Hepatocyte (in vitro differentiated cells): ENCODE results near the gene POLD2. TPM values are rescaled to one million over a fixed set of nuclear protein-coding genes. Genes with fewer than 3 reads are reported as not detected.
A peak's percentile ranks its signal among the peaks of the same experiment; 100 is the strongest.

ENCODE experiments used
- DNase-seq: peaks from one replicate; pipeline ENCODE4 v3.0.0-alpha.2; 2016; ENCODE audit warnings: low spot score
- H2AFZ ChIP-seq: fragments of 200-600 bp; sonication (generic); 2 replicates; pipeline ENCODE4 v1.6.0; 2016; ENCODE audit warnings: antibody characterized with exemption, mild to moderate bottlenecking
- H3K27ac ChIP-seq: fragments of 200-600 bp; sonication (generic); 2 replicates; pipeline ENCODE4 v1.5.1; 2016; ENCODE audit warnings: mild to moderate bottlenecking
- H3K27me3 ChIP-seq: fragments of 200-600 bp; sonication (generic); 2 replicates; pipeline ENCODE4 v1.6.1; 2016
- H3K36me3 ChIP-seq: fragments of 200-600 bp; sonication (generic); replicated peaks from 2 replicates; pipeline ENCODE4 v1.5.1; 2016; ENCODE audit warnings: low read depth; ENCODE audit not compliant: insufficient read depth
- H3K4me1 ChIP-seq: fragments of 200-600 bp; sonication (generic); 2 replicates; pipeline ENCODE4 v1.5.1; 2016; ENCODE audit warnings: mild to moderate bottlenecking, moderate library complexity; ENCODE audit not compliant: insufficient read depth
- H3K4me2 ChIP-seq: fragments of 200-600 bp; sonication (generic); 2 replicates; pipeline ENCODE4 v1.6.0; 2016
- H3K4me3 ChIP-seq: fragments of 200-600 bp; sonication (generic); 2 replicates; pipeline ENCODE4 v1.5.1; 2016; ENCODE audit warnings: mild to moderate bottlenecking
- H3K79me2 ChIP-seq: fragments of 200-600 bp; sonication (generic); 2 replicates; pipeline ENCODE4 v1.6.0; 2017; ENCODE audit warnings: mild to moderate bottlenecking
- H3K9me2 ChIP-seq: fragments of 200-600 bp; sonication (generic); replicated peaks from 2 replicates; pipeline ENCODE4 v1.6.0; 2017; ENCODE audit warnings: mild to moderate bottlenecking; ENCODE audit not compliant: insufficient read depth
- H3K9me3 ChIP-seq: fragments of 200-600 bp; sonication (generic); 2 replicates; pipeline ENCODE4 v1.5.1; 2016; ENCODE audit warnings: low read depth, mild to moderate bottlenecking
- H4K20me1 ChIP-seq: fragments of 200-600 bp; sonication (generic); 2 replicates; pipeline ENCODE4 v1.6.0; 2016; ENCODE audit warnings: mild to moderate bottlenecking; ENCODE audit not compliant: insufficient read depth, poor library complexity, severe bottlenecking
- EZH2 ChIP-seq: fragments of 200-600 bp; sonication (generic); IDR thresholded peaks from 2 replicates; pipeline ENCODE4 v1.6.1; 2016; ENCODE audit warnings: antibody characterized with exemption, mild to moderate bottlenecking, borderline replicate concordance
- EZH2phosphoT487 ChIP-seq: fragments of 200-600 bp; sonication (generic); IDR thresholded peaks from one replicate; pipeline ENCODE4 v1.6.1; 2018; ENCODE audit warnings: antibody characterized with exemption, mild to moderate bottlenecking, low read depth, moderate library complexity; ENCODE audit not compliant: unreplicated experiment, severe bottlenecking
- WGBS: methylation state at CpG from one replicate; pipeline ENCODE4 v1.1.6; 2016; ENCODE audit warnings: low lambda C conversion rate; ENCODE audit errors: missing lambda C conversion rate; 5-methylcytosine and 5-hydroxymethylcytosine counted together
- polyA plus RNA-seq: library from polyadenylated mRNA; unstranded; fragments of >200 nt; fragmentation: Nextera tagmentation; extraction: Ambion mirVana; gene quantifications from 2 replicates; pipeline ENCODE4 v1.2.1, GENCODE V29; 2016
- total RNA-seq: library from RNA; depleted of rRNA; stranded (reverse); fragments of >200 nt; gene quantifications from 2 replicates; pipeline ENCODE4 v1.2.3, GENCODE V29; 2014
- TF ChIP-seq, protein P1 (sequence below): fragments of 200-600 bp; sonication (generic); IDR thresholded peaks from 2 replicates; pipeline ENCODE4 v1.5.1; 2016; ENCODE audit warnings: antibody characterized with exemption, mild to moderate bottlenecking; ENCODE audit not compliant: poor library complexity

Gene POLD2
- total and polyA plus RNA-seq, 2 experiments from 2014 or later = 59.9 to 110 TPM

DNA sequence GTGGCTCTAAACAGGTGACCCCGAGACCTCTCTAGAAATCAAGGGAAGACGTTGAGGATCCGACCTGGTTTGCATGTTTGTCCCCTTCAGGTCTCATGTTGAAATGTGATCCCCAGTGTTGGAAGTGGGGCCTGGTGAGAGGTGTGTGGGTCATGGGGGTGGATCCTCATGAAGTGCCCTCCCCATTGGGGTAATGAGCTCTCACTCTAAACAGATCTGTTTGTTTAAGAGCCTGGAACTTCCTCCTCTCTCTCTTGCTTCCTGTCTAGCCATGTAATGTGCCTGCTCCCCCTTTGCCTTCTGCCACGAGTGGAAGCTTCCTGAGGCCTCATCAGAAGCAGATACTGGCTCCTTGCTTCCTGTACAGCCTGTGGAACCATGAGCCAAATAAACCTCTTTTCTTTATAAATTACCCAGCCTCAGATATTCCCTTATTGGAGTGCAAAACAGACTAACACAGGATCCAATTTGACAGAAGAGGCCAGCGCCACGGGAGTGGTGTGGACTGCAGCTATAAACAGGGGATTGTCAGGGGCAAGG lies 30.2 kb downstream of the POLD2 start:
- Histone ChIP-seq H3K4me1 (peaks cover 8% of the 10 kb centered on the region), H3K27me3 (no peaks in the 10 kb centered on the region), H3K4me2 (no peak overlapping the region), H3K9me3 (no peaks in the 10 kb centered on the region), H3K4me3 (no peak overlapping the region), H3K79me2 (no peaks in the 10 kb centered on the region), H3K27ac (no peak overlapping the region), H2AFZ (no peak overlapping the region), H4K20me1 (no peaks in the 10 kb centered on the region), H3K9me2 (no peaks in the 10 kb centered on the region), H3K36me3 (no peaks in the 10 kb centered on the region)
- WGBS = 81% methylated on average over 6 of the region's 6 CpGs
- no peak for DNase-seq
- TF ChIP-seq, protein P1, sequence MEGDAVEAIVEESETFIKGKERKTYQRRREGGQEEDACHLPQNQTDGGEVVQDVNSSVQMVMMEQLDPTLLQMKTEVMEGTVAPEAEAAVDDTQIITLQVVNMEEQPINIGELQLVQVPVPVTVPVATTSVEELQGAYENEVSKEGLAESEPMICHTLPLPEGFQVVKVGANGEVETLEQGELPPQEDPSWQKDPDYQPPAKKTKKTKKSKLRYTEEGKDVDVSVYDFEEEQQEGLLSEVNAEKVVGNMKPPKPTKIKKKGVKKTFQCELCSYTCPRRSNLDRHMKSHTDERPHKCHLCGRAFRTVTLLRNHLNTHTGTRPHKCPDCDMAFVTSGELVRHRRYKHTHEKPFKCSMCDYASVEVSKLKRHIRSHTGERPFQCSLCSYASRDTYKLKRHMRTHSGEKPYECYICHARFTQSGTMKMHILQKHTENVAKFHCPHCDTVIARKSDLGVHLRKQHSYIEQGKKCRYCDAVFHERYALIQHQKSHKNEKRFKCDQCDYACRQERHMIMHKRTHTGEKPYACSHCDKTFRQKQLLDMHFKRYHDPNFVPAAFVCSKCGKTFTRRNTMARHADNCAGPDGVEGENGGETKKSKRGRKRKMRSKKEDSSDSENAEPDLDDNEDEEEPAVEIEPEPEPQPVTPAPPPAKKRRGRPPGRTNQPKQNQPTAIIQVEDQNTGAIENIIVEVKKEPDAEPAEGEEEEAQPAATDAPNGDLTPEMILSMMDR = no peak
- TF ChIP-seq EZH2phosphoT487 (no peak), EZH2 (no peak)

DNA sequence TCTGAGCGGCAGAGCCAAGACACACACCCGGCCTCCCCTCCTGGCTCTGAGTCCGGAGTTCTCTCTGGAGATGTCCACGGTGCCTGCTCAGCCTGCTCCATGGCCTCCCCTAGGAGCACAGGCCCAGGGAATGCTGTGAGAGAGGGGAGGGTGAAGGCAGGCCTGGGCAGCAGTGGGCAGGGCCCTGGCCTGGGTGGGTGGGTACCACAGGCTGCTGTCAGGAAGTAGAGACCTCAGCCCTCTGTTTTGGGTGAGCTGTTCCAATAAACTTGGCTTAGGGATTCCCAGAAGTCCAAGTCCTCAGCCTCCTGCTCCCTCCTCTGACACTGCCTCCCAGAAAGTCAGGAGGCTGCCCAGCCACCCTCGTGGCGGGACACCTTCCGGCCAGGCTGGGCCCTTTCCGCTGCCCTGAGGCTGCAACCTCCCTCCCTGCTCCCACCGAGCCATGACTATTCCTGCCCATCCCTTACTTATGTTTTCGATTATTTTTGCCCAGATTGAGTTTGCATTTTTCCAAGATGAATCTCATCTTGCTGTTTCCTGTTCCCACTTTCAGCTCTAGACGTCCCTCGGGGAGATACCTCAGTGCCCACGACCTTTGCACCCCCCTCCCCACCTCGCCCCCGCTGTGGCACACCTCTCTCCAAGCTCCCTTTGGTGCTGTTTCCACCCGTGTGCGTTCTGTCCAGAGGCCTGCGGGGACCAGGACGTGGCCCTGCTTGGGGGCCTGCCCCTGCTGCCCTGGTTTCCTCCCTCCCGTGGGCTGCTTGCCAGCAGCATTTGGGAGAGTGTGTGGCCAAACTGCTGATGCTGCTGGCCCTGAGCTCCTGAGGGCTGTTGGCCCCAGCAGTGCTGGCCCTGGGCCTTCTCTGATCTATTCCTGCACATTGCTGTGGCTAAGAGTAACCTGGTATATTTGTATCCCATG lies 35.2 kb downstream of the POLD2 start:
- Histone ChIP-seq H3K4me1 (peaks cover 4% of the 10 kb centered on the region), H3K4me3 (no peak overlapping the region), H3K9me2 (no peaks in the 10 kb centered on the region), H3K27me3 (no peaks in the 10 kb centered on the region), H3K36me3 (no peaks in the 10 kb centered on the region), H3K27ac (peak overlapping the region; percentile 37), H3K79me2 (no peaks in the 10 kb centered on the region), H3K4me2 (no peak overlapping the region), H3K9me3 (no peaks in the 10 kb centered on the region), H4K20me1 (no peaks in the 10 kb centered on the region), H2AFZ (no peak overlapping the region)
- no peak for TF ChIP-seq EZH2phosphoT487
- no peak for TF ChIP-seq EZH2
- TF ChIP-seq, protein P1 = no peak
- WGBS = 63% methylated on average over 16 of the region's 20 CpGs
- no peak for DNase-seq

DNA sequence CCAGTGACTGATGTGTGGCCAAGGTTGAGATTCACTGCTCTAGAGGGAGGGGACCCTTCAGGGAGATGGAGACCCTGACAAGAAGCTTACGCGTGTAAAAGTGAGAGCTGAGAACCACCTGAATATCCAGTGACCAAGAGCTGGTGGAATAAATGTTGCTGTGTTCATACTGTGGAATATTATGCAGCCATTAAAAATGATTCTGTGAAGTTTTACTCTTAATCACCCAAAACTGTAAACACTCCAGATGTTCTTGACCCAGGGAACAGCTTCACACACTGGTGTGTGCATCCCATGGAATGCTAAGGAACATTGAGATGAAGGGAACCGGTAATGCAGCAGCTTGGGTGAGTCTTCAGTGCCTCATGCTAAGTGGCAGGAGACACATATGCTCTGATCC lies 36.7 kb downstream of the POLD2 start:
- Histone ChIP-seq H3K4me3 (no peak overlapping the region), H3K4me1 (peaks cover 4% of the 10 kb centered on the region), H3K27me3 (no peaks in the 10 kb centered on the region), H4K20me1 (no peaks in the 10 kb centered on the region), H3K9me2 (no peaks in the 10 kb centered on the region), H3K27ac (no peak overlapping the region), H3K4me2 (no peak overlapping the region), H3K36me3 (no peaks in the 10 kb centered on the region), H3K79me2 (no peaks in the 10 kb centered on the region), H2AFZ (no peak overlapping the region), H3K9me3 (no peaks in the 10 kb centered on the region)
- no peak for DNase-seq
- WGBS = 96% methylated on average over 3 of the region's 3 CpGs
- TF ChIP-seq EZH2phosphoT487 (no peak), EZH2 (no peak)
- TF ChIP-seq, protein P1 = no peak
